Measurements from ENCODE around the gene GTSF1L.

GTSF1L gene

GRCh38 chr20:43750774-43751166, 24.0 kb upstream of the GTSF1L start:
- no peak for TF ChIP-seq CREB5 (CRISPR knock-in tag; IDR thresholded peaks at IDR 0.05; ENCODE audit: low read depth)
- no peak for TF ChIP-seq TCF4 (CRISPR knock-in tag; IDR thresholded peaks at IDR 0.05; ENCODE audit: borderline replicate concordance)
- TF ChIP-seq ARNTL (CRISPR knock-in tag; IDR thresholded peaks at IDR 0.05; ENCODE audit: borderline replicate concordance, low read depth) = no peak
- TF ChIP-seq ZFP30 (CRISPR knock-in tag; IDR thresholded peaks at IDR 0.05) = no peak
- TF ChIP-seq, protein P1, sequence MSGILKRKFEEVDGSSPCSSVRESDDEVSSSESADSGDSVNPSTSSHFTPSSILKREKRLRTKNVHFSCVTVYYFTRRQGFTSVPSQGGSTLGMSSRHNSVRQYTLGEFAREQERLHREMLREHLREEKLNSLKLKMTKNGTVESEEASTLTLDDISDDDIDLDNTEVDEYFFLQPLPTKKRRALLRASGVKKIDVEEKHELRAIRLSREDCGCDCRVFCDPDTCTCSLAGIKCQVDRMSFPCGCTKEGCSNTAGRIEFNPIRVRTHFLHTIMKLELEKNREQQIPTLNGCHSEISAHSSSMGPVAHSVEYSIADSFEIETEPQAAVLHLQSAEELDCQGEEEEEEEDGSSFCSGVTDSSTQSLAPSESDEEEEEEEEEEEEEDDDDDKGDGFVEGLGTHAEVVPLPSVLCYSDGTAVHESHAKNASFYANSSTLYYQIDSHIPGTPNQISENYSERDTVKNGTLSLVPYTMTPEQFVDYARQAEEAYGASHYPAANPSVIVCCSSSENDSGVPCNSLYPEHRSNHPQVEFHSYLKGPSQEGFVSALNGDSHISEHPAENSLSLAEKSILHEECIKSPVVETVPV (CRISPR knock-in tag; IDR thresholded peaks at IDR 0.05) = no peak
- TF ChIP-seq ESRRG (CRISPR knock-in tag; IDR thresholded peaks at IDR 0.05) = no peak
- no peak for TF ChIP-seq OSR1 (CRISPR knock-in tag; IDR thresholded peaks at IDR 0.05)
- TF ChIP-seq ZFP3 (CRISPR knock-in tag; IDR thresholded peaks at IDR 0.05) = no peak
- no peak for TF ChIP-seq TOX (CRISPR knock-in tag; IDR thresholded peaks at IDR 0.05; ENCODE audit: borderline replicate concordance)
- TF ChIP-seq ZNF8 (CRISPR knock-in tag; IDR thresholded peaks at IDR 0.05) = no peak
- no peak for TF ChIP-seq RARB (CRISPR knock-in tag; IDR thresholded peaks at IDR 0.05)
- no peak for TF ChIP-seq TSHZ2 (CRISPR knock-in tag; IDR thresholded peaks at IDR 0.05)
- TF ChIP-seq ZNF565 (CRISPR knock-in tag; conservative IDR thresholded peaks at IDR 0.05; ENCODE audit: low read depth) = no peak
- no peak for TF ChIP-seq ZC3H10 (CRISPR knock-in tag; IDR thresholded peaks at IDR 0.05)
- no peak for ATAC-seq

DNA sequence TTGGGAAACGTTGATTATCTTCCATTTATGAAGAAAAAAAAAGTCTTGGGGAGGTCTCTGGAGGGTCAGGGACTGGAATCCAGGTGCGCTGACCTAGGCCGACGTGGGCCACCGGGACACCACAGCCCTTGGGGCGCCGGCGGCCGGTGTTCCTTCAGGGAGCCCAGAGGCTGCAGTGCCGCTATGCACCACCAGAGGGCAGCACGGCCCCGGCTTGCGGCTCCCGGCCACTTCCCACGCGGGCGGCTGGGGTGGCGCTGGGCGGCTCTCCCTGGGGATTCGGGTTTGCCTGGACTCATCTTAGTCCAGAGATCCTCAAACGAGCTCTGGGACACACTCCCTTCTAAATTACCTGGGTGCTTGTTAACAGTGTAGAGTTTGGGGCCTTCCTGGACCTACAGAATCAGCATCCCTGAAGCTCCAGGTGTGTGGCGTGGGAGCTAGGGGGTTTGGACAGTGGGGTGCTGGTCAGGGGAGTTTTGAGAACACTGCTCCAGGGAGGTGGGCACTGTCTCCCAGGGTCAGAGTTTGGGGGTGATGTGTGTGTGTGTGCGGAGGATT, 23.0 kb upstream of the GTSF1L start:
- TF ChIP-seq ISL1 (CRISPR knock-in tag; IDR thresholded peaks at IDR 0.05) (no peak), BACH2 (CRISPR knock-in tag; IDR thresholded peaks at IDR 0.05; ENCODE audit: borderline replicate concordance) (no peak), ZNF70 (CRISPR knock-in tag; IDR thresholded peaks at IDR 0.05) (no peak), GLIS3 (CRISPR knock-in tag; IDR thresholded peaks at IDR 0.05) (no peak), RARB (CRISPR knock-in tag; IDR thresholded peaks at IDR 0.05) (no peak), TCF4 (CRISPR knock-in tag; IDR thresholded peaks at IDR 0.05; ENCODE audit: borderline replicate concordance) (no peak), ZFP3 (CRISPR knock-in tag; IDR thresholded peaks at IDR 0.05) (no peak), ZNF565 (CRISPR knock-in tag; conservative IDR thresholded peaks at IDR 0.05; ENCODE audit: low read depth) (no peak), PATZ1 (CRISPR knock-in tag; IDR thresholded peaks at IDR 0.05; ENCODE audit: borderline replicate concordance) (no peak), ZC3H10 (CRISPR knock-in tag; IDR thresholded peaks at IDR 0.05) (no peak), TSHZ2 (CRISPR knock-in tag; IDR thresholded peaks at IDR 0.05) (no peak), ZFP30 (CRISPR knock-in tag; IDR thresholded peaks at IDR 0.05) (no peak)
- TF ChIP-seq, protein P1 (CRISPR knock-in tag; IDR thresholded peaks at IDR 0.05) = no peak
- ATAC-seq = peak; percentile 92
